ENCODE results near the gene FAM131C. TPM values are rescaled to one million over a fixed set of nuclear protein-coding genes. Genes with fewer than 3 reads are reported as not detected.
A peak's percentile ranks its signal among the peaks of the same experiment; 100 is the strongest.
"Not testable (repeated sequence)": the region's sequence is repeated elsewhere in the genome, so short reads cannot be mapped to it uniquely, and the experiment has no call there.

The FAM131C gene
- total and polyA plus RNA-seq, 5 donors from 2014 or later = 0.26 TPM; not detected in 4

DNA sequence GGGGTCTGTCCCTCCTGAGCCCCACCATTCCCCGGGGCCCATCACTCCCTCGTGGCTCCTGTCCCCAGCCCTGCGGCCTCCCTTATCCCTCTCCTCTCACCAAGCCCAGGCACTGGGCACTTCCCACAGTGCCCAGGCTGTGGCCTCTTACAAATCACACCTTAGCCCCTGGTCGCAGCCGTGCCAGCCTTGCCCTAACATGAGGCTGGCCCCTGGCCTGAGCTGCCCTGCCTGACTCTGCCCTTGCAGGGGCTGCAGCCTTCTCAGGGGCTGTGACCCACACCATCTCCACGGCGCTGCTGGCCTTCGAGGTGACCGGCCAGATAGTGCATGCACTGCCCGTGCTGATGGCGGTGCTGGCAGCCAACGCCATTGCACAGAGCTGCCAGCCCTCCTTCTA, 21.5 kb downstream of the FAM131C start:
- ATAC-seq (ENCODE audit: low read depth in 2 of 2); H3K4me3 ChIP-seq (ENCODE audit: low read depth, low read length); H3K27ac ChIP-seq (ENCODE audit: insufficient read depth, low read length, poor library complexity, severe bottlenecking); H3K27ac Mint-ChIP-seq; DNase-seq; H3K36me3 ChIP-seq (ENCODE audit: control insufficient read depth, insufficient read depth, low read length); H3K9me3 Mint-ChIP-seq; H3K9me3 ChIP-seq (ENCODE audit: control insufficient read depth in 2 of 2, low read length in 2 of 2); H3K4me1 Mint-ChIP-seq; H3K36me3 Mint-ChIP-seq; H3K27me3 ChIP-seq (ENCODE audit: control insufficient read depth, insufficient read depth, low read length); H3K4me1 ChIP-seq (ENCODE audit: control insufficient read depth, insufficient read depth, low read length, poor library complexity, severe bottlenecking): not testable (repeated sequence)
- Mint-ChIP-seq H3K4me3 (peak overlapping the region in 1 of 4 donors; percentile 77), H3K27me3 (peaks cover 20% of the 10 kb centered on the region)

- Mint-ChIP-seq H3K27me3 (peaks cover 20% of the 10 kb centered on the region), H3K4me3 (no peak overlapping the region), H3K4me1 (peaks cover 0 to 7% (median 2%) of the 10 kb centered on the region in 4 donors), H3K9me3 (peaks cover 0 to 2% (median 0%) of the 10 kb centered on the region in 7 donors), H3K27ac (no peak overlapping the region), H3K36me3 (no peaks in the 10 kb centered on the region)
- no peak for DNase-seq
- Histone ChIP-seq H3K27me3 (ENCODE audit: control insufficient read depth, insufficient read depth, low read length) (no peaks in the 10 kb centered on the region), H3K4me3 (ENCODE audit: low read depth, low read length) (no peak overlapping the region), H3K36me3 (ENCODE audit: control insufficient read depth, insufficient read depth, low read length) (no peaks in the 10 kb centered on the region), H3K27ac (ENCODE audit: insufficient read depth, low read length, poor library complexity, severe bottlenecking) (no peak overlapping the region), H3K9me3 (ENCODE audit: control insufficient read depth in 2 of 2, low read length in 2 of 2) (no peaks in the 10 kb centered on the region), H3K4me1 (ENCODE audit: control insufficient read depth, insufficient read depth, low read length, poor library complexity, severe bottlenecking) (peaks cover 2% of the 10 kb centered on the region)
- no peak for ATAC-seq (ENCODE audit: low read depth in 2 of 2)
These were observed 22.4 kb downstream of the FAM131C start for GRCh38 chr1:16051039-16051438.

GRCh38 chr1:16050328-16050727, 23.1 kb downstream of the FAM131C start:
- H3K27me3 Mint-ChIP-seq = peaks cover 20% of the 10 kb centered on the region
- ATAC-seq (ENCODE audit: low read depth in 2 of 2) = no peak

GRCh38 chr1:16048573-16049189, 24.8 kb downstream of the FAM131C start:
- DNase-seq = peak in 1 of 3 donors; percentile 33
- Histone ChIP-seq H3K4me3 (ENCODE audit: low read depth, low read length) (no peak overlapping the region), H3K9me3 (ENCODE audit: control insufficient read depth in 2 of 2, low read length in 2 of 2) (no peaks in the 10 kb centered on the region), H3K27me3 (ENCODE audit: control insufficient read depth, insufficient read depth, low read length) (no peaks in the 10 kb centered on the region), H3K4me1 (ENCODE audit: control insufficient read depth, insufficient read depth, low read length, poor library complexity, severe bottlenecking) (no peaks in the 10 kb centered on the region), H3K27ac (ENCODE audit: insufficient read depth, low read length, poor library complexity, severe bottlenecking) (no peak overlapping the region), H3K36me3 (ENCODE audit: control insufficient read depth, insufficient read depth, low read length) (no peaks in the 10 kb centered on the region)
- H3K4me1 Mint-ChIP-seq = peaks cover 0 to 3% (median 0%) of the 10 kb centered on the region in 4 donors
- no peak overlapping the region for H3K27ac Mint-ChIP-seq
- peaks cover 0 to 2% (median 0%) of the 10 kb centered on the region in 7 donors for H3K9me3 Mint-ChIP-seq
- peak in 1 of 2 donors; percentile 22 for ATAC-seq (ENCODE audit: low read depth in 2 of 2)
- no peaks in the 10 kb centered on the region for H3K36me3 Mint-ChIP-seq
- H3K27me3 Mint-ChIP-seq = peaks cover 20% of the 10 kb centered on the region
- H3K4me3 Mint-ChIP-seq = peak overlapping the region in 2 of 4 donors; percentile 31 to 50

More at GRCh38 chr1:16050328-16050727, 23.1 kb downstream of the FAM131C start:
- no peak for DNase-seq
- peaks cover 0 to 2% (median 0%) of the 10 kb centered on the region in 7 donors for H3K9me3 Mint-ChIP-seq
- H3K4me3 Mint-ChIP-seq = peak overlapping the region in 1 of 4 donors; percentile 76
- Histone ChIP-seq H3K4me1 (ENCODE audit: control insufficient read depth, insufficient read depth, low read length, poor library complexity, severe bottlenecking) (no peaks in the 10 kb centered on the region), H3K4me3 (ENCODE audit: low read depth, low read length) (no peak overlapping the region), H3K27me3 (ENCODE audit: control insufficient read depth, insufficient read depth, low read length) (no peaks in the 10 kb centered on the region), H3K27ac (ENCODE audit: insufficient read depth, low read length, poor library complexity, severe bottlenecking) (no peak overlapping the region), H3K36me3 (ENCODE audit: control insufficient read depth, insufficient read depth, low read length) (no peaks in the 10 kb centered on the region), H3K9me3 (ENCODE audit: control insufficient read depth in 2 of 2, low read length in 2 of 2) (no peaks in the 10 kb centered on the region)
- H3K36me3 Mint-ChIP-seq = no peaks in the 10 kb centered on the region
- peaks cover 0 to 3% (median 0%) of the 10 kb centered on the region in 4 donors for H3K4me1 Mint-ChIP-seq
- no peak overlapping the region for H3K27ac Mint-ChIP-seq

DNA sequence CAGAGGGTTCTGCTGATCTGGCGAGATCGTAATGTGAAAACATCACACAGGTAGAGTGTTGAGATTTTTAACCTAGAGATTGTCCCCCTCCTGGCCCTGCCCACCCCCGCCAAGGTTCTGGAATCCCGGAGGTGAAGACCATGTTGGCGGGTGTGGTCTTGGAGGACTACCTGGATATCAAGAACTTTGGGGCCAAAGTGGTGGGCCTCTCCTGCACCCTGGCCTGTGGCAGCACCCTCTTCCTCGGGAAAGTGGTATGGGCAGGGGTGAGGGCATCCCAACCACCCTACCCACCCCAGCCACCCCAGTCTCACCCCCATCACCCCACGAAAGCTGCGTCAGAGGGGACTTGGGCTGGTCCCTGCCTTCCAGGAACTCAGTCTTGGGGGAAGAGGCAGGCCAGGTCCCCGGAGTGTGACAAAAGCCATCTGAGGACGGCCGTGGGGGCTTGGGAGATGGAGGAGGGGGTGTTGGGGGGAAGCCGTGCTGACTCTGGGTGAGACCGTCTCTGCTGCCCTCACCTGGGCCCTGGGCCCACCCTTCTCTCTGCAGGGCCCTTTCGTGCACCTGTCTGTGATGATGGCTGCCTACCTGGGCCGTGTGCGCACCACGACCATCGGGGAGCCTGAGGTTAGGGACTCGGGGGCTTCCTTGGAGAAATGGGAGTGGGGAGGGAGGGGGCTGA, 25.5 kb downstream of the FAM131C start:
- no peak overlapping the region for H3K27ac ChIP-seq (ENCODE audit: insufficient read depth, low read length, poor library complexity, severe bottlenecking)
- no peaks in the 10 kb centered on the region for H3K27me3 ChIP-seq (ENCODE audit: control insufficient read depth, insufficient read depth, low read length)
- H3K9me3 Mint-ChIP-seq = peaks cover 0 to 2% (median 0%) of the 10 kb centered on the region in 7 donors
- no peaks in the 10 kb centered on the region for H3K36me3 ChIP-seq (ENCODE audit: control insufficient read depth, insufficient read depth, low read length)
- H3K4me3 ChIP-seq (ENCODE audit: low read depth, low read length) = no peak overlapping the region
- H3K27me3 Mint-ChIP-seq = peaks cover 20% of the 10 kb centered on the region
- DNase-seq (no peak), ATAC-seq (ENCODE audit: low read depth in 2 of 2) (no peak)
- H3K4me1 Mint-ChIP-seq = peaks cover 0 to 3% (median 0%) of the 10 kb centered on the region in 4 donors
- no peak overlapping the region for H3K27ac Mint-ChIP-seq
- no peaks in the 10 kb centered on the region for H3K36me3 Mint-ChIP-seq
- no peaks in the 10 kb centered on the region for H3K9me3 ChIP-seq (ENCODE audit: control insufficient read depth in 2 of 2, low read length in 2 of 2)
- H3K4me3 Mint-ChIP-seq = peak overlapping the region in 1 of 4 donors; percentile 16
- H3K4me1 ChIP-seq (ENCODE audit: control insufficient read depth, insufficient read depth, low read length, poor library complexity, severe bottlenecking) = no peaks in the 10 kb centered on the region

DNA sequence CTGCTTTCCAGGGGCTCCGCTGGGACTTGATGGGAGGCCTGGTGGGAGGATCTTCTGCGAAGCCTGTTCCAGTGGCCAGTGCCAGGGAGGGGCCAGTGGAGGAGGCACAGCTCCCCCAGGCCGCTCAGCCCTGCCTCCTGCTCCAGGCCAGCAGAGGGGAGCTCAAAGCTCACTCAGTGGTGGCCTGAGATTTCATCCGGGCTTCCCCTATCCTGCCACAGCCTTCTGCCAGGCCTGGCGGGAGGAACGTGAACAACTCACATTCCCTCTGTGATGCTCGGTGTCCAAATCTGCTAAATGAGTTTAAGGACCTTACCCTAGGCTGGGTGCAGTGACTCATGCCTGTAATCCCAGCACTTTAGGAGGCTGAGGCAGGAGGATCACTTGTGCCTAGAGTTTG, 26.6 kb downstream of the FAM131C start:
- Histone ChIP-seq H3K4me1 (ENCODE audit: control insufficient read depth, insufficient read depth, low read length, poor library complexity, severe bottlenecking) (no peaks in the 10 kb centered on the region), H3K27ac (ENCODE audit: insufficient read depth, low read length, poor library complexity, severe bottlenecking) (no peak overlapping the region), H3K36me3 (ENCODE audit: control insufficient read depth, insufficient read depth, low read length) (no peaks in the 10 kb centered on the region), H3K4me3 (ENCODE audit: low read depth, low read length) (no peak overlapping the region), H3K9me3 (ENCODE audit: control insufficient read depth in 2 of 2, low read length in 2 of 2) (no peaks in the 10 kb centered on the region), H3K27me3 (ENCODE audit: control insufficient read depth, insufficient read depth, low read length) (no peaks in the 10 kb centered on the region)
- Mint-ChIP-seq H3K4me3 (peak overlapping the region in 1 of 4 donors; percentile 57), H3K27ac (no peak overlapping the region), H3K36me3 (no peaks in the 10 kb centered on the region), H3K9me3 (peaks cover 0 to 2% (median 0%) of the 10 kb centered on the region in 7 donors), H3K4me1 (peaks cover 0 to 3% (median 0%) of the 10 kb centered on the region in 4 donors), H3K27me3 (peaks cover 20% of the 10 kb centered on the region)
- ATAC-seq (ENCODE audit: low read depth in 2 of 2) (no peak), DNase-seq (no peak)

- no peak overlapping the region for H3K27ac Mint-ChIP-seq
- no peaks in the 10 kb centered on the region for H3K4me1 Mint-ChIP-seq
These were observed 29.5 kb downstream of the FAM131C start for GRCh38 chr1:16043950-16044349.

More at GRCh38 chr1:16043950-16044349, 29.5 kb downstream of the FAM131C start:
- Mint-ChIP-seq H3K4me3 (peak overlapping the region in 1 of 4 donors; percentile 15), H3K9me3 (no peaks in the 10 kb centered on the region), H3K36me3 (no peaks in the 10 kb centered on the region), H3K27me3 (peaks cover 20% of the 10 kb centered on the region)
- DNase-seq (no peak), ATAC-seq (ENCODE audit: low read depth in 2 of 2) (no peak)
- Histone ChIP-seq H3K9me3 (ENCODE audit: control insufficient read depth in 2 of 2, low read length in 2 of 2) (no peaks in the 10 kb centered on the region), H3K4me1 (ENCODE audit: control insufficient read depth, insufficient read depth, low read length, poor library complexity, severe bottlenecking) (no peaks in the 10 kb centered on the region), H3K36me3 (ENCODE audit: control insufficient read depth, insufficient read depth, low read length) (no peaks in the 10 kb centered on the region), H3K27ac (ENCODE audit: insufficient read depth, low read length, poor library complexity, severe bottlenecking) (no peak overlapping the region), H3K27me3 (ENCODE audit: control insufficient read depth, insufficient read depth, low read length) (no peaks in the 10 kb centered on the region), H3K4me3 (ENCODE audit: low read depth, low read length) (no peak overlapping the region)
